IMR-90 (cell line): ENCODE measurements around the gene AMOTL2. TPM values are rescaled to one million over a fixed set of nuclear protein-coding genes. Genes with fewer than 3 reads are reported as not detected.

Source experiments
- ATAC-seq: fragments of 200-7000 bp; cut with Tn5 transposase; 2 replicates; pipeline ENCODE4 v1.9.1; 2020; ENCODE audit warnings: low read depth, mild to moderate bottlenecking, moderate library complexity
- BruUV-seq: library from RNA; stranded (reverse); fragments of 400-500 nt; replicated peaks from 2 replicates; lab custom pipeline; 2021; lab: Mats Ljungman, UMichigan
- CTCF ChIA-PET: fragments of 300-600 bp; formaldehyde crosslinking; extraction: SDS; loops from one replicate; lab custom pipeline; 2021; ENCODE audit warnings: antibody characterized with exemption; lab: Yijun Ruan, JAX
- POLR2A ChIA-PET: fragments of 300-600 bp; sonication (Branson Sonifier 250); formaldehyde crosslinking; loops from one replicate; lab custom pipeline; 2022; ENCODE audit warnings: antibody characterized with exemption; ENCODE audit not compliant: unreplicated experiment; lab: Charles Lee
- DNase-seq: peaks from one replicate; pipeline ENCODE4 v3.0.0; 2013
- H2AFZ ChIP-seq: replicated peaks from 2 replicates; pipeline ENCODE3; 2013; ENCODE audit warnings: low read length, mild to moderate bottlenecking; ENCODE audit not compliant: poor library complexity
- H2AK5ac ChIP-seq: 2 replicates; pipeline ENCODE4 v1.6.1; 2013; ENCODE audit warnings: low read depth, low read length, inconsistent platforms
- H2AK9ac ChIP-seq: replicated peaks from 2 replicates; pipeline ENCODE3; 2013; ENCODE audit warnings: mild to moderate bottlenecking, low read depth, low read length, moderate library complexity; ENCODE audit not compliant: poor library complexity
- H2BK120ac ChIP-seq: 2 replicates; pipeline ENCODE4 v1.6.1; 2013; ENCODE audit warnings: low read depth, low read length, inconsistent platforms
- H2BK15ac ChIP-seq: 3 replicates; pipeline ENCODE4 v1.6.1; 2013; ENCODE audit warnings: low read depth, low read length, inconsistent platforms
- H2BK20ac ChIP-seq: 2 replicates; pipeline ENCODE4 v1.6.1; 2013; ENCODE audit warnings: low read depth, mild to moderate bottlenecking, inconsistent platforms, low read length, moderate library complexity
- H2BK5ac ChIP-seq: 2 replicates; pipeline ENCODE4 v1.6.1; 2013; ENCODE audit warnings: mild to moderate bottlenecking, low read depth, low read length, inconsistent platforms; ENCODE audit not compliant: poor library complexity, severe bottlenecking
- H3K14ac ChIP-seq: replicated peaks from 2 replicates; pipeline ENCODE4 v1.6.1; 2013; ENCODE audit warnings: low read depth, low read length, inconsistent platforms
- H3K18ac ChIP-seq: 2 replicates; pipeline ENCODE4 v1.6.1; 2013; ENCODE audit warnings: low read depth, low read length, control low read depth
- H3K23ac ChIP-seq: 2 replicates; pipeline ENCODE4 v1.6.1; 2013; ENCODE audit warnings: low read depth, low read length, inconsistent platforms
- H3K27ac ChIP-seq: 2 replicates; pipeline ENCODE4 v1.5.1; 2013; ENCODE audit warnings: mild to moderate bottlenecking, control low read depth, low read length; ENCODE audit not compliant: insufficient read depth
- H3K27me3 ChIP-seq: 2 replicates; pipeline ENCODE4 v1.6.1; 2013; ENCODE audit warnings: low read length; ENCODE audit not compliant: control insufficient read depth, insufficient read depth
- H3K36me3 ChIP-seq: 2 replicates; pipeline ENCODE4 v1.6.1; 2013; ENCODE audit warnings: low read length, mixed read lengths; ENCODE audit not compliant: control insufficient read depth, insufficient read depth
- H3K4ac ChIP-seq: 2 replicates; pipeline ENCODE4 v1.6.1; 2013; ENCODE audit warnings: low read depth, low read length, inconsistent platforms
- H3K4me1 ChIP-seq: 2 replicates; pipeline ENCODE4 v1.6.1; 2013; ENCODE audit warnings: low read length, mixed read lengths; ENCODE audit not compliant: control insufficient read depth, insufficient read depth
- H3K4me2 ChIP-seq: 2 replicates; pipeline ENCODE4 v1.6.1; 2013; ENCODE audit warnings: low read depth, mild to moderate bottlenecking, control low read depth, low read length, moderate library complexity
- H3K4me3 ChIP-seq: 2 replicates; pipeline ENCODE4 v1.5.1; 2013; ENCODE audit warnings: low read depth, mild to moderate bottlenecking, control low read depth, low read length, moderate library complexity; ENCODE audit not compliant: insufficient read depth
- H3K56ac ChIP-seq: 2 replicates; pipeline ENCODE4 v1.6.1; 2013; ENCODE audit warnings: low read length, inconsistent platforms; ENCODE audit not compliant: insufficient read depth; ENCODE audit errors: extremely low read depth
- H3K79me1 ChIP-seq, 2 experiments: 2 replicates each; pipeline ENCODE4 v1.6.1; 2013; ENCODE audit warnings: low read length in 2 of 2, inconsistent platforms in 1 of 2, low read depth in 1 of 2
- H3K9ac ChIP-seq: 2 replicates; pipeline ENCODE4 v1.6.1; 2013; ENCODE audit warnings: low read depth, low read length, control low read depth
- H3K9me1 ChIP-seq: 2 replicates; pipeline ENCODE4 v1.6.1; 2013; ENCODE audit warnings: low read length, inconsistent platforms; ENCODE audit not compliant: insufficient read depth
- H3K9me3 ChIP-seq: 2 replicates; pipeline ENCODE4 v1.6.1; 2013; ENCODE audit warnings: low read length; ENCODE audit not compliant: control insufficient read depth, insufficient read depth
- H4K20me1 ChIP-seq: 2 replicates; pipeline ENCODE4 v1.6.1; 2013; ENCODE audit warnings: low read length, inconsistent platforms; ENCODE audit not compliant: insufficient read depth
- H4K5ac ChIP-seq: 2 replicates; pipeline ENCODE4 v1.6.1; 2013; ENCODE audit warnings: mild to moderate bottlenecking, low read depth, low read length, control low read depth
- H4K8ac ChIP-seq, 2 experiments: 2 replicates each; pipeline ENCODE4 v1.6.1; 2013; ENCODE audit warnings: low read depth in 2 of 2, low read length in 2 of 2, control low read depth in 1 of 2, inconsistent platforms in 1 of 2
- H4K91ac ChIP-seq: 2 replicates; pipeline ENCODE4 v1.6.1; 2013; ENCODE audit warnings: low read depth, low read length, inconsistent platforms; ENCODE audit not compliant: insufficient read depth
- BHLHE40 ChIP-seq: fragments of 150-350 bp; IDR thresholded peaks from 2 replicates; pipeline ENCODE4 v1.6.1; 2016; ENCODE audit warnings: mild to moderate bottlenecking, low read depth, low read length
- CEBPB ChIP-seq: IDR thresholded peaks from 2 replicates; pipeline ENCODE4 v1.6.1; 2012; ENCODE audit warnings: low read depth, low read length, improper control_type of control experiment
- CHD1 ChIP-seq: IDR thresholded peaks from 2 replicates; pipeline ENCODE4 v1.6.1; 2012; ENCODE audit warnings: low read depth, low read length, improper control_type of control experiment
- FOS ChIP-seq: fragments of 150-350 bp; IDR thresholded peaks from 2 replicates; pipeline ENCODE4 v1.6.1; 2016; ENCODE audit warnings: low read depth, low read length
- MAFK ChIP-seq: IDR thresholded peaks from 2 replicates; pipeline ENCODE4 v1.6.1; 2012; ENCODE audit warnings: low read depth, low read length, improper control_type of control experiment
- MAZ ChIP-seq: IDR thresholded peaks from 2 replicates; pipeline ENCODE4 v1.6.1; 2012; ENCODE audit warnings: low read depth, mild to moderate bottlenecking, low read length, improper control_type of control experiment, moderate library complexity, borderline replicate concordance
- MXI1 ChIP-seq: IDR thresholded peaks from 2 replicates; pipeline ENCODE4 v1.6.1; 2012; ENCODE audit warnings: low read depth, mild to moderate bottlenecking, low read length, moderate library complexity, borderline replicate concordance
- NFE2L2 ChIP-seq: fragments of 150-350 bp; IDR thresholded peaks from 2 replicates; pipeline ENCODE4 v1.6.1; 2016; ENCODE audit warnings: low read depth, mild to moderate bottlenecking, low read length
- POLR2A ChIP-seq: IDR thresholded peaks from 2 replicates; pipeline ENCODE4 v1.6.1; 2012; ENCODE audit warnings: mild to moderate bottlenecking, low read depth, low read length
- RAD21 ChIP-seq: IDR thresholded peaks from 2 replicates; pipeline ENCODE4 v1.6.1; 2012; ENCODE audit warnings: low read length, improper control_type of control experiment
- RCOR1 ChIP-seq: IDR thresholded peaks from 2 replicates; pipeline ENCODE4 v1.6.1; 2012; ENCODE audit warnings: mild to moderate bottlenecking, low read length, improper control_type of control experiment; ENCODE audit not compliant: insufficient replicate concordance
- RFX5 ChIP-seq: IDR thresholded peaks from 2 replicates; pipeline ENCODE4 v1.8.0; 2012; ENCODE audit warnings: low read depth, mild to moderate bottlenecking, low read length, moderate library complexity
- SMC3 ChIP-seq: fragments of 150-350 bp; IDR thresholded peaks from 2 replicates; pipeline ENCODE4 v1.6.1; 2016; ENCODE audit warnings: low read depth, mild to moderate bottlenecking, antibody characterized with exemption, low read length, moderate library complexity
- WGBS, 2 experiments: methylation state at CpG; one replicate each; pipeline versions ENCODE4 v1.1.5 to v1.1.7; 2013; ENCODE audit warnings: missing lambda C conversion rate in 2 of 2; ENCODE audit not compliant: insufficient read length in 1 of 2; ENCODE audit errors: extremely low coverage in 2 of 2; 5-methylcytosine and 5-hydroxymethylcytosine counted together
- dilution Hi-C: fragments of 300-500 bp; cut with HindIII; formaldehyde crosslinking; loops from one replicate; pipeline ENCODE4 v1.14.3; 2018; ENCODE audit warnings: low sequenced_read_pairs; ENCODE audit not compliant: unreplicated experiment
- in situ Hi-C: fragments of 300-500 bp; cut with MboI; formaldehyde crosslinking; loops from 3 replicates; pipeline ENCODE4 v1.14.3; 2019; ENCODE audit warnings: low sequenced_read_pairs, inconsistent platforms, mixed read lengths
- intact Hi-C: fragments of 100-400 bp; cut with micrococcal nuclease; formaldehyde crosslinking; loops from 2 replicates; pipeline ENCODE4 v1.10.0; 2022
- polyA plus RNA-seq, 3 experiments: library from polyadenylated mRNA; depleted of rRNA; stranded (reverse); fragments of >200 nt; gene quantifications; 2 replicates each; pipeline ENCODE4 v1.2.3, GENCODE V29; 2012; ENCODE audit warnings: low replicate concordance in 1 of 3
- total RNA-seq: library from RNA; depleted of rRNA; stranded (reverse); fragments of >200 nt; gene quantifications from 2 replicates; pipeline ENCODE4 v1.2.3, GENCODE V29; 2012
- TF ChIP-seq, protein P1 (sequence below): conservative IDR thresholded peaks from 2 replicates; pipeline ENCODE4 v1.5.1; 2012; ENCODE audit warnings: mild to moderate bottlenecking, low read depth, low read length, improper control_type of control experiment

Gene AMOTL2
- total and polyA plus RNA-seq, 2 of the 4 experiments (the other 2 are of a cell fraction): 162 to 176 TPM

GRCh38 chr3:134357914-134358811, 16.1 kb downstream of the AMOTL2 start:
- no peak overlapping the region for H3K4me3 ChIP-seq
- peak overlapping the region; percentile 99 for H3K23ac ChIP-seq
- H3K4me2 ChIP-seq: peak overlapping the region; percentile 26
- H3K56ac ChIP-seq: peak overlapping the region; percentile 97
- H2AK9ac ChIP-seq: peak overlapping the region; percentile 49
- peak overlapping the region; percentile 78 for H2BK15ac ChIP-seq
- H4K5ac ChIP-seq: peak overlapping the region; percentile 83
- H3K27ac ChIP-seq: peak overlapping the region; percentile 95
- H3K36me3 ChIP-seq: peaks cover 86% of the 10 kb centered on the region
- DNase-seq (peak; percentile 96), ATAC-seq (peak; percentile 73)
- peak overlapping the region; percentile 2 for H2AFZ ChIP-seq
- ChIA-PET POLR2A (interaction anchor here (0.6 to 2.8 kb wide), 5 partner anchors 8 to 116 kb away, joined by 3 to 11 read pairs (median 3); no protein-coding TSS in a partner anchor), CTCF (interaction anchor here (0.6 to 2.5 kb wide), 4 partner anchors 27 to 119 kb away, joined by 3 to 12 read pairs (median 4); no protein-coding TSS in a partner anchor)
- peaks cover 50% of the 10 kb centered on the region for H3K9me1 ChIP-seq
- peak overlapping the region; percentile 84 for H2BK20ac ChIP-seq
- peak overlapping the region; percentile 98 for H3K4ac ChIP-seq
- dilution Hi-C loops (no loop called here), in situ Hi-C loops (loop anchor here (5.0 kb wide), 1 partner anchor 114 kb away; no protein-coding TSS in a partner anchor), intact Hi-C loops (loop anchor here (1.0 to 2.0 kb wide), 3 partner anchors 45 to 117 kb away; no protein-coding TSS in a partner anchor)
- peak overlapping the region; percentile 99 for H3K14ac ChIP-seq
- peaks cover 94% of the 10 kb centered on the region for H4K20me1 ChIP-seq
- peaks cover 35 to 85% of the 10 kb centered on the region in 2 experiments for H3K79me1 ChIP-seq
- H3K18ac ChIP-seq: peak overlapping the region; percentile 88
- BruUV-seq: no TSS peak
- peak overlapping the region; percentile 96 for H2BK120ac ChIP-seq
- peaks cover 65% of the 10 kb centered on the region for H3K4me1 ChIP-seq
- WGBS, 2 experiments: 43% methylated on average over 1 of the region's 10 CpGs; no CpG with 5 or more reads in 1 of the 2 experiments
- peak overlapping the region; percentile 79 to 88 for H4K8ac ChIP-seq
- peak overlapping the region; percentile 55 for H3K9ac ChIP-seq
- peak overlapping the region; percentile 95 for H2BK5ac ChIP-seq
- H2AK5ac ChIP-seq: peak overlapping the region; percentile 96
- H3K9me3 ChIP-seq: no peaks in the 10 kb centered on the region
- H4K91ac ChIP-seq: peak overlapping the region; percentile 96
- H3K27me3 ChIP-seq: no peaks in the 10 kb centered on the region
- peak; percentile 36 for TF ChIP-seq RAD21
- no peak for TF ChIP-seq RCOR1
- TF ChIP-seq FOS: no peak
- TF ChIP-seq CHD1: peak; percentile 83; the same call in 1 of the 2 replicates
- peak; percentile 37; the same call in 1 of the 2 replicates for TF ChIP-seq BHLHE40
- peak; percentile 23; the same call in 1 of the 2 replicates for TF ChIP-seq NFE2L2
- TF ChIP-seq MAZ: peak; percentile 47; the same call in 1 of the 2 replicates
- TF ChIP-seq MAFK: no peak
- 0 out of 2 replicates have a peak, but pooled peaks have one; percentile 21 for TF ChIP-seq MXI1
- peak; percentile 27 for TF ChIP-seq SMC3
- peak; percentile 56; the same call in 1 of the 2 replicates for TF ChIP-seq POLR2A
- no peak for TF ChIP-seq RFX5
- TF ChIP-seq, protein P1, sequence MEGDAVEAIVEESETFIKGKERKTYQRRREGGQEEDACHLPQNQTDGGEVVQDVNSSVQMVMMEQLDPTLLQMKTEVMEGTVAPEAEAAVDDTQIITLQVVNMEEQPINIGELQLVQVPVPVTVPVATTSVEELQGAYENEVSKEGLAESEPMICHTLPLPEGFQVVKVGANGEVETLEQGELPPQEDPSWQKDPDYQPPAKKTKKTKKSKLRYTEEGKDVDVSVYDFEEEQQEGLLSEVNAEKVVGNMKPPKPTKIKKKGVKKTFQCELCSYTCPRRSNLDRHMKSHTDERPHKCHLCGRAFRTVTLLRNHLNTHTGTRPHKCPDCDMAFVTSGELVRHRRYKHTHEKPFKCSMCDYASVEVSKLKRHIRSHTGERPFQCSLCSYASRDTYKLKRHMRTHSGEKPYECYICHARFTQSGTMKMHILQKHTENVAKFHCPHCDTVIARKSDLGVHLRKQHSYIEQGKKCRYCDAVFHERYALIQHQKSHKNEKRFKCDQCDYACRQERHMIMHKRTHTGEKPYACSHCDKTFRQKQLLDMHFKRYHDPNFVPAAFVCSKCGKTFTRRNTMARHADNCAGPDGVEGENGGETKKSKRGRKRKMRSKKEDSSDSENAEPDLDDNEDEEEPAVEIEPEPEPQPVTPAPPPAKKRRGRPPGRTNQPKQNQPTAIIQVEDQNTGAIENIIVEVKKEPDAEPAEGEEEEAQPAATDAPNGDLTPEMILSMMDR: peak; percentile 29; the same call in 1 of the 2 replicates
- TF ChIP-seq CEBPB: no peak
